SJCRH30 (cell line): ENCODE data around the gene ATXN7. TPM values are rescaled to one million over a fixed set of nuclear protein-coding genes. Genes with fewer than 3 reads are reported as not detected.

Experiments used
- DNase-seq, 2 experiments: peaks; one replicate each; pipeline ENCODE4 v3.0.0-alpha.2; 2015 to 2020
- H3K27ac ChIP-seq: fragments of 250-450 bp; sonication (Bioruptor Pico); 2 replicates; pipeline ENCODE4 v1.5.1; 2020; ENCODE audit warnings: mild to moderate bottlenecking, moderate library complexity
- H3K27me3 ChIP-seq: fragments of 250-450 bp; sonication (Bioruptor Pico); 2 replicates; pipeline ENCODE4 v1.5.1; 2020; ENCODE audit warnings: mild to moderate bottlenecking, moderate library complexity
- H3K36me3 ChIP-seq: fragments of 250-450 bp; sonication (Bioruptor Pico); 2 replicates; pipeline ENCODE4 v1.5.1; 2020; ENCODE audit warnings: mild to moderate bottlenecking, moderate library complexity
- H3K4me1 ChIP-seq: fragments of 250-450 bp; sonication (Bioruptor Pico); 2 replicates; pipeline ENCODE4 v1.5.1; 2020; ENCODE audit warnings: mild to moderate bottlenecking, moderate library complexity
- H3K4me3 ChIP-seq: fragments of 250-450 bp; sonication (Bioruptor Pico); 2 replicates; pipeline ENCODE4 v1.5.1; 2020; ENCODE audit warnings: mild to moderate bottlenecking, moderate library complexity
- H3K9me3 ChIP-seq: fragments of 250-450 bp; sonication (Bioruptor Pico); replicated peaks from 2 replicates; pipeline ENCODE4 v1.5.1; 2020; ENCODE audit warnings: mild to moderate bottlenecking, moderate library complexity
- total RNA-seq: library from RNA; depleted of rRNA; stranded (reverse); fragments of >200 nt; shearing (Covaris generic); gene quantifications from 2 replicates; pipeline ENCODE4 v1.2.3, GENCODE V29; 2014

The ATXN7 gene
- total RNA-seq, 1 experiment from 2014 or later = 10.4 TPM

- Histone ChIP-seq H3K36me3 (no peaks in the 10 kb centered on the region), H3K9me3 (no peaks in the 10 kb centered on the region), H3K27me3 (no peaks in the 10 kb centered on the region), H3K4me3 (no peak overlapping the region), H3K27ac (no peak overlapping the region), H3K4me1 (peaks cover 8% of the 10 kb centered on the region; the same call in 1 of the 2 replicates)
- DNase-seq = no peak
Measured at GRCh38 chr3:63947594-63947993, 83.9 kb downstream of the ATXN7 start.

GRCh38 chr3:63949005-63949404, 85.3 kb downstream of the ATXN7 start:
- DNase-seq = no peak
- Histone ChIP-seq H3K4me3 (no peak overlapping the region), H3K27me3 (no peaks in the 10 kb centered on the region), H3K36me3 (no peaks in the 10 kb centered on the region), H3K27ac (no peak overlapping the region), H3K9me3 (no peaks in the 10 kb centered on the region), H3K4me1 (peaks cover 8% of the 10 kb centered on the region; the same call in 1 of the 2 replicates)

GRCh38 chr3:63950698-63951097, 87.0 kb downstream of the ATXN7 start:
- H3K36me3 ChIP-seq = no peaks in the 10 kb centered on the region
- H3K4me1 ChIP-seq = peaks cover 8% of the 10 kb centered on the region; the same call in 1 of the 2 replicates
- no peaks in the 10 kb centered on the region for H3K27me3 ChIP-seq
- H3K27ac ChIP-seq = no peak overlapping the region
- no peak for DNase-seq
- no peaks in the 10 kb centered on the region for H3K9me3 ChIP-seq
- no peak overlapping the region for H3K4me3 ChIP-seq

- Histone ChIP-seq H3K27ac (no peak overlapping the region), H3K27me3 (no peaks in the 10 kb centered on the region), H3K36me3 (no peaks in the 10 kb centered on the region), H3K9me3 (no peaks in the 10 kb centered on the region), H3K4me1 (peaks cover 8% of the 10 kb centered on the region; the same call in 1 of the 2 replicates), H3K4me3 (no peak overlapping the region)
- DNase-seq = no peak
Measured at GRCh38 chr3:63951492-63952247, 88.0 kb downstream of the ATXN7 start.

DNA sequence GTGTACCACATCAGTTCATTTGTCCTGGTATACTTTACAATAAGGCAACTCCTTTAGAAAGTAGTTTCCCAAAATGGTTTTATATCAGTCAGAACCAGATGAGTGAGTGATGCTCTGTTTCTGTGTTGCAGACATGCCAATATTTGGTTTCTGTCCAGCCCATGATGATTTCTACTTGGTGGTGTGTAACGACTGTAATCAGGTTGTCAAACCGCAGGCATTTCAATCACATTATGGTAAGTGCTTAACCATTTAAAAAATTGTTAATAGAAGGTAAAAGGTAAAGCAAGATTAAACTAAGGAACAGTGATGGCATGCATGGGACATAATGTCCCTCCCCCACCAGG, 88.6 kb downstream of the ATXN7 start:
- no peak overlapping the region for H3K4me3 ChIP-seq
- no peaks in the 10 kb centered on the region for H3K36me3 ChIP-seq
- H3K4me1 ChIP-seq = peaks cover 8% of the 10 kb centered on the region; the same call in 1 of the 2 replicates
- DNase-seq = no peak
- no peaks in the 10 kb centered on the region for H3K27me3 ChIP-seq
- H3K9me3 ChIP-seq = no peaks in the 10 kb centered on the region
- H3K27ac ChIP-seq = no peak overlapping the region

DNA sequence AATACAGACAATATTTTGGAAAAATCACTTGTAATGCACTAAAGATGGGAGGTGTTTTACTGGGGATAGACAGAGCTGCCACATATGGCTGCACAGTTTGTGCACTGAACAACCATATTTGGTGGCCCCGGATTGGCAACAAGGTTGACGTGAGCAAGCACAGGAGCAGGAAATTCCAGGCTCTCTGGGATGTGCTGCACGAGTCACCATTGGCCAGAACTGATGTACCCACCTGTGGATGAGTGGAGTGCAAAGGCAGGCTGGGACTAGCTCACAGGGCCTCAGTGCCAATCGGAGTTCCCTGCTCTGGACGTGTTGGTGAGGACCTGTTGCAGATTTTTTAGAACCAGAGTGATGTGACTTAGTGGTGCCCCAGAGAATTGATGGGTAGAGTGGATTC, 90.5 kb downstream of the ATXN7 start:
- H3K4me3 ChIP-seq = no peak overlapping the region
- peaks cover 8% of the 10 kb centered on the region; the same call in 1 of the 2 replicates for H3K4me1 ChIP-seq
- no peak for DNase-seq
- H3K27ac ChIP-seq = no peak overlapping the region
- no peaks in the 10 kb centered on the region for H3K36me3 ChIP-seq
- no peaks in the 10 kb centered on the region for H3K27me3 ChIP-seq
- H3K9me3 ChIP-seq = no peaks in the 10 kb centered on the region

- no peak overlapping the region for H3K4me3 ChIP-seq
Measured at GRCh38 chr3:63955036-63955650, 91.5 kb downstream of the ATXN7 start.

GRCh38 chr3:63955830-63956545, 92.3 kb downstream of the ATXN7 start:
- no peaks in the 10 kb centered on the region for H3K27me3 ChIP-seq
- H3K4me3 ChIP-seq = no peak overlapping the region
- H3K27ac ChIP-seq = no peak overlapping the region
- H3K4me1 ChIP-seq = peaks cover 6% of the 10 kb centered on the region
- no peak for DNase-seq
- H3K9me3 ChIP-seq = no peaks in the 10 kb centered on the region
- H3K36me3 ChIP-seq = no peaks in the 10 kb centered on the region

More at GRCh38 chr3:63955036-63955650, 91.5 kb downstream of the ATXN7 start:
- Histone ChIP-seq H3K4me1 (peaks cover 8% of the 10 kb centered on the region; the same call in 1 of the 2 replicates), H3K27ac (no peak overlapping the region), H3K36me3 (no peaks in the 10 kb centered on the region), H3K9me3 (no peaks in the 10 kb centered on the region), H3K27me3 (no peaks in the 10 kb centered on the region)
- DNase-seq = no peak

DNA sequence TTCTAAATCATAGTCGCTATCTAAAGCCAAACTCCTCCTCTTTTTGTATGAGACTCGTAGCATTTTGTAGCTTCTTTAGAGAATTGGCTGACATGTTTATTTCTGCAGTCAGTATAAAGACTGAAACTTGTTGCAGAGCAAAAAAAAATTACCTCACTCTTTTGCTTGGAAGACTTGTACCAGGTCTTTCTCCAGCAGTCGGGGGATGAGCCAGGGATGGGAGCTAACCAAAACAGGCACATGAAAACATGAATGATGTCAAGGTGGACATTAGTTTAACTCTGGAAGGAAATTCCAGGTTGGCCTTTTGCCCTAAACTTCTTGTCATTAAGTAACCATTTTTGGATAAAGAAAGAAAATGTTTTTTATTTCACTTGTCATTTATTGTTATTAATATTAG, 95.5 kb downstream of the ATXN7 start:
- Histone ChIP-seq H3K27ac (no peak overlapping the region), H3K36me3 (no peaks in the 10 kb centered on the region), H3K9me3 (no peaks in the 10 kb centered on the region), H3K4me1 (no peaks in the 10 kb centered on the region; the same call in 1 of the 2 replicates), H3K4me3 (no peak overlapping the region), H3K27me3 (no peaks in the 10 kb centered on the region)
- no peak for DNase-seq

DNA sequence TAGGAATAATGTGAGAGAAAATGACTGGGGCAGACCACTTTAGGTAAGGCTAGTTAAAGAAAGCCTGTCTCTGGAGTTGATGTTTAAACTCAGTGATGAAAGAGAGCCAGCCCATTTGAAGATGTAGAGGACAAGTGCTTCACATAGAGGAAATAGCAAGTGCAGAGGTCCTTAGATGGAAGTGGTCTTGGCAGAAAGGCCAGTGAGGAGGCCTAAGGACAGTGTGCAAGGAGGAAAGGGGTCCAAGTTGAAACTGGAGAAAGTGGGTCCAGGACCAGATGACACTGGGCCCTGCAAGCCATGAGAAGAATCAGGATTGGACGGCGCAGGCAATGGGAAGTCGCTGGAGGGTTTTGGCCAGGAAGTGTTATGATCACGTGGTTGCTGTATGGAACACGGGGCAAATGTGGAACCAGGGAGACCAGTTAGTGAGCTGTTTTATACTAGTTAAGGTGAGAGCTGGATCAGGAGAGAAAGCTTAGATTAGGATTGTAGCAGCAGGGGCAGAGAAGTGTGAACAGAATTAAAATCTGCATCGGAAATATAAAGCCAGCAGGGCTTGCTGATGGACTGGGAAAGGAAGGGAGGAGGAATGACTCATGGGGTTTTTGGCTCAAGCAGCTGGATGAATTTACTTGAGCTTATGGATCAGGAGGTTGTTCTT, 96.5 kb downstream of the ATXN7 start:
- H3K4me3 ChIP-seq = peak overlapping the region; percentile 44
- H3K9me3 ChIP-seq = no peaks in the 10 kb centered on the region
- peak overlapping the region; percentile 27; the same call in 1 of the 2 replicates for H3K27ac ChIP-seq
- H3K4me1 ChIP-seq = no peaks in the 10 kb centered on the region; the same call in 1 of the 2 replicates
- no peaks in the 10 kb centered on the region for H3K36me3 ChIP-seq
- no peaks in the 10 kb centered on the region for H3K27me3 ChIP-seq
- peak; percentile 4 to 43 for DNase-seq

DNA sequence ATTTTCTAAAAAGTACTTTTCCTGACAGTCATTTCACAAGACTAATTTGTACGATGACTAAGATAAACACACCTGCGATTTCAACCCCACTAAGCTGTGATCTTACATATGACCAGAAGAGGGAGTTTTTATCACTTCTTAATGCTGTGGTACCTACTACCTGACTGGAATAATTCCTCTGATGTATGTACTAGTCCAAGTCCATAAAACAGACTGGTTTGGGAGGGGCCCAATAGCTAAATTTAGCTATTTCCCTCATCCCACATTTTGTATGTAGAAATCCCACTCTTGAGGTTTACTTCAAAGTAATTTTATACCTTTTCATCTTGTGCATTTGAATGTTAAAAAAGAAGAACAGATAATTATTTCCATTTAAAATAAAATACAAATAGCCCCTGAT, 98.2 kb downstream of the ATXN7 start:
- Histone ChIP-seq H3K27ac (no peak overlapping the region), H3K9me3 (no peaks in the 10 kb centered on the region), H3K36me3 (no peaks in the 10 kb centered on the region), H3K4me1 (no peaks in the 10 kb centered on the region; the same call in 1 of the 2 replicates), H3K4me3 (no peak overlapping the region), H3K27me3 (no peaks in the 10 kb centered on the region)
- peak in 1 of 2 experiments; percentile 9 for DNase-seq

- DNase-seq = no peak
- H3K27ac ChIP-seq = no peak overlapping the region
- H3K36me3 ChIP-seq = no peaks in the 10 kb centered on the region
- H3K4me3 ChIP-seq = no peak overlapping the region
- no peaks in the 10 kb centered on the region; the same call in 1 of the 2 replicates for H3K4me1 ChIP-seq
- no peaks in the 10 kb centered on the region for H3K9me3 ChIP-seq
- H3K27me3 ChIP-seq = no peaks in the 10 kb centered on the region
Measured at GRCh38 chr3:63963496-63963895, 99.8 kb downstream of the ATXN7 start.

- no peaks in the 10 kb centered on the region; the same call in 1 of the 2 replicates for H3K4me1 ChIP-seq
- H3K9me3 ChIP-seq = no peaks in the 10 kb centered on the region
- H3K36me3 ChIP-seq = no peaks in the 10 kb centered on the region
- DNase-seq = no peak
- H3K27ac ChIP-seq = no peak overlapping the region
- no peaks in the 10 kb centered on the region for H3K27me3 ChIP-seq
- H3K4me3 ChIP-seq = no peak overlapping the region
Measured at GRCh38 chr3:63964681-63965485, 101.2 kb downstream of the ATXN7 start.

GRCh38 chr3:63966007-63966406, 102.3 kb downstream of the ATXN7 start:
- Histone ChIP-seq H3K27ac (no peak overlapping the region), H3K4me3 (no peak overlapping the region), H3K27me3 (no peaks in the 10 kb centered on the region), H3K36me3 (no peaks in the 10 kb centered on the region), H3K4me1 (no peaks in the 10 kb centered on the region), H3K9me3 (no peaks in the 10 kb centered on the region)
- no peak for DNase-seq
